Measurements from ENCODE around the gene DDX53.

DNA sequence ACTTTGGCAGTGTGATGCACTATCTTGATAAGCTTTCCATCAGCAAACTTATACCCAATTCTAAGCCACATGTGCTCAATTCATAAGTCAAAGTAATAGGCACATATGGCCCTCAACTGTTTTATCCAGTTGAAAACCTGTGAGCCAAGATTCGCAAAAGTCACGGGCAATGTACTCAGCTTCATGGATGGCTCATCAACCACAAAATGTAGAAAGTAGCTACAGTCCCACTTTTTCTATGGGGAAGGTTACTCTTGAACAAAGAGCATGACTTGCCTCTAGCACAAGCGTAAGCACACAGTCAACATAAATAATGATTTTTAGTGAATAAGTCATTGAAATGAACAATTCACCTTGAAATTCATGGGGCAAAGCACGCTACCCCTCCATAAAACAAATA, 25.1 kb upstream of the DDX53 start:
- TF ChIP-seq, protein P1, sequence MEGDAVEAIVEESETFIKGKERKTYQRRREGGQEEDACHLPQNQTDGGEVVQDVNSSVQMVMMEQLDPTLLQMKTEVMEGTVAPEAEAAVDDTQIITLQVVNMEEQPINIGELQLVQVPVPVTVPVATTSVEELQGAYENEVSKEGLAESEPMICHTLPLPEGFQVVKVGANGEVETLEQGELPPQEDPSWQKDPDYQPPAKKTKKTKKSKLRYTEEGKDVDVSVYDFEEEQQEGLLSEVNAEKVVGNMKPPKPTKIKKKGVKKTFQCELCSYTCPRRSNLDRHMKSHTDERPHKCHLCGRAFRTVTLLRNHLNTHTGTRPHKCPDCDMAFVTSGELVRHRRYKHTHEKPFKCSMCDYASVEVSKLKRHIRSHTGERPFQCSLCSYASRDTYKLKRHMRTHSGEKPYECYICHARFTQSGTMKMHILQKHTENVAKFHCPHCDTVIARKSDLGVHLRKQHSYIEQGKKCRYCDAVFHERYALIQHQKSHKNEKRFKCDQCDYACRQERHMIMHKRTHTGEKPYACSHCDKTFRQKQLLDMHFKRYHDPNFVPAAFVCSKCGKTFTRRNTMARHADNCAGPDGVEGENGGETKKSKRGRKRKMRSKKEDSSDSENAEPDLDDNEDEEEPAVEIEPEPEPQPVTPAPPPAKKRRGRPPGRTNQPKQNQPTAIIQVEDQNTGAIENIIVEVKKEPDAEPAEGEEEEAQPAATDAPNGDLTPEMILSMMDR (IDR thresholded peaks at IDR 0.05), result no peak
- TF ChIP-seq POLR2A (IDR thresholded peaks at IDR 0.05), result no peak
